Memory B cell (primary cell): ENCODE measurements around the gene SYN1.

ENCODE experiments used
- ATAC-seq: fragments of 150-1000 bp; cut with Tn5 transposase; 2 replicates; pipeline ENCODE4 v1.10.0; 2021; ENCODE audit warnings: low read depth, mild to moderate bottlenecking, moderate library complexity
- DNase-seq, 2 donors: peaks; one replicate each; pipeline ENCODE4 v3.0.0; 2022; ENCODE audit warnings: low spot score in 2 of 2
- H3K27ac Mint-ChIP-seq: one replicate; pipeline ENCODE4 v1.8.0; 2022; ENCODE audit warnings: mild to moderate bottlenecking, moderate library complexity, mixed read lengths
- H3K27me3 Mint-ChIP-seq: one replicate; pipeline ENCODE4 v1.8.0; 2022; ENCODE audit warnings: mixed read lengths
- H3K36me3 Mint-ChIP-seq: one replicate; pipeline ENCODE4 v1.8.0; 2022; ENCODE audit warnings: mild to moderate bottlenecking, mixed read lengths
- H3K4me1 Mint-ChIP-seq: one replicate; pipeline ENCODE4 v1.8.0; 2022; ENCODE audit warnings: mixed read lengths
- H3K4me3 Mint-ChIP-seq: one replicate; pipeline ENCODE4 v1.8.0; 2022; ENCODE audit warnings: mild to moderate bottlenecking, moderate library complexity, mixed read lengths
- H3K9me3 Mint-ChIP-seq: one replicate; pipeline ENCODE4 v1.8.0; 2022; ENCODE audit warnings: mixed read lengths

Gene SYN1

DNA sequence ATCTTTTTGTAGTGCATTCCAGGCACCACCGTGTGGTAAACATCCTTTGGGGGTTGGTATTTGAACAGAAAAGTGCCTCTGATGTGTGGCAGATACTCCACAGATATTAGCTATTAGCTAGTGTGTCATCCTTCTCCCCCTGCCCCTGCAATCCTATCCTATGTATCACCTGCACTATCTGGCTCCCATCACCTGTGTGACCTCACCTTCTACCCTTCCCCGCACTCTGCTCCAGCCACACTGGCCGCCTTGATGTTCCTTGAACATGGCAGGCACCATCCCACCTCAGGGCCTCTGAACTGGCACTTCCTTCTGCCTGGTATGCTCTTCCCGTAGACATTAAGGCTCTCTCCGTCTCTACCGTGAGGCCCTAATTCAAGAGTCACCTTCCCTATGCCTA is 27.0 kb upstream of the SYN1 start:
- DNase-seq (no peak), ATAC-seq (no peak)
- Mint-ChIP-seq H3K36me3 (peaks cover 4% of the 10 kb centered on the region), H3K4me1 (peaks cover 22% of the 10 kb centered on the region), H3K9me3 (no peaks in the 10 kb centered on the region), H3K27ac (no peak overlapping the region), H3K4me3 (no peak overlapping the region), H3K27me3 (no peaks in the 10 kb centered on the region)

DNA sequence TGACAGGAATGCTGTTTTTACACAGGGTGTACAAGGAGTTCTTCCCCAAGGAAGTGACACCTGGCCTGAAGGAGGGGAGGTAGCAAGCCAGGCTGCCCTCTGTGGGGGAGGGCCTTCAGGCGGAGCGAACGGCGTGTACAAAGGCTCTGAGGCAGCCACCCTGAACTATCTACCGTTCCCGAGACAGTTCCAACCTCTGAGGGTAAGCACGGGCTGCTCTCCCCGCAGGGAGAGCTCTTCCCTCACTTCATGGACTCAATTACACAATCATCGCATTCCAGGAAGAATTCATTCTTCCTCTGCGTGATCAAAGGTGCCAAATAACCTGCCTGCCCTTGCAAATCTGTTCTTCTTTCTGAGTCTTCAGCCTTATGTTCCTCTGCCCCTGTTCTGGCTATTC is 25.9 kb upstream of the SYN1 start:
- H3K36me3 Mint-ChIP-seq: peaks cover 11% of the 10 kb centered on the region
- DNase-seq: no peak
- no peaks in the 10 kb centered on the region for H3K27me3 Mint-ChIP-seq
- H3K9me3 Mint-ChIP-seq: no peaks in the 10 kb centered on the region
- no peak overlapping the region for H3K4me3 Mint-ChIP-seq
- no peak overlapping the region for H3K27ac Mint-ChIP-seq
- ATAC-seq: no peak
- H3K4me1 Mint-ChIP-seq: peaks cover 17% of the 10 kb centered on the region

DNA sequence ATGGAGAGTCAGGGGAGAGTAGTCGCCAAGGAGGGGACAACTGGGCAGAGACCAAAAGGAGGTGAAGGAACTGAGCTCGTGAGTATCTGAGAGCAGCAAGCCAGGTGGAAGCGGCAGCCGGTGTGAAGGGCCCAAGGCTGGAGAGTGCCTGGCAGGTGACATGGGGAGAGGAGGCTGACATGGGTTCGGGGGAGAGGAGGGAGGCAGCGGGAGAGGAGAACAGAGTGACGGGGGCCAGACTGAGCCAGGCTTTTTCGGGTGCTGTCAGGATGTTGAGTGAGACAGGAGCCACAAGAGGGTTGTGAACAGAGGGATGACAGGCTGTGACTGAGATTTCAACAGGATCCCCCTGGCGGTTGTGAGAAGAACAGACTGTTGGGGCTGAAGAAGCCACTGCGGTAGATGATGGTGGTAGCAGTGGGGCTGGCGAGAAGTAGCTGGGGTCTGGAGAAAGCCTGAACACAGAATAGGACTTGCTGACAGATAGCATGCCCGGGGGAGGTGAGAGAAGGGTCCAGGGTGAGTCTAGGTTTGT is 25.0 kb upstream of the SYN1 start:
- DNase-seq: no peak
- Mint-ChIP-seq H3K27me3 (no peaks in the 10 kb centered on the region), H3K27ac (peak overlapping the region; percentile 85), H3K9me3 (no peaks in the 10 kb centered on the region), H3K4me3 (no peak overlapping the region), H3K36me3 (peaks cover 19% of the 10 kb centered on the region), H3K4me1 (peaks cover 17% of the 10 kb centered on the region)
- peak; percentile 49 for ATAC-seq

DNA sequence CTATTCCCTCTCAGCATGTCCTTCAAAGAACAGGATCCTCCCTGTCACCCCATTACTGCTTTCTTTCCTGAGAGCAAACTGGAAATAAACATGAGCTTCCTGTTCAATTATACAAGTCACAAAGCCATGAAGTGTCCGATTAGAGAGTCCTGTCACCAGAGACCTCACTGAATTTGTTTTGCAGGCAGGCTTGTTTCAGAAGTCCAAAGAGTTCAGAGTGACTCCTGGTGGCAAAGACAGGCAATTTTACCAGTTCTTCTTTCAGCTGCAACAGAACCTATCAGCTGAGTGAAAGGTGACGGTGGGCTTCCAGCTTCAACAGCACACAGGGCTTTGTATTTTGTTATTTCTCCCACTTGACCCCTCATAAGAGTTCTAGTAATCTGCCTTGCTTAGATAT is 24.3 kb upstream of the SYN1 start:
- DNase-seq (no peak), ATAC-seq (no peak)
- Mint-ChIP-seq H3K9me3 (no peaks in the 10 kb centered on the region), H3K27ac (peak overlapping the region; percentile 85), H3K4me1 (peaks cover 10% of the 10 kb centered on the region), H3K36me3 (peaks cover 23% of the 10 kb centered on the region), H3K4me3 (no peak overlapping the region), H3K27me3 (no peaks in the 10 kb centered on the region)

DNA sequence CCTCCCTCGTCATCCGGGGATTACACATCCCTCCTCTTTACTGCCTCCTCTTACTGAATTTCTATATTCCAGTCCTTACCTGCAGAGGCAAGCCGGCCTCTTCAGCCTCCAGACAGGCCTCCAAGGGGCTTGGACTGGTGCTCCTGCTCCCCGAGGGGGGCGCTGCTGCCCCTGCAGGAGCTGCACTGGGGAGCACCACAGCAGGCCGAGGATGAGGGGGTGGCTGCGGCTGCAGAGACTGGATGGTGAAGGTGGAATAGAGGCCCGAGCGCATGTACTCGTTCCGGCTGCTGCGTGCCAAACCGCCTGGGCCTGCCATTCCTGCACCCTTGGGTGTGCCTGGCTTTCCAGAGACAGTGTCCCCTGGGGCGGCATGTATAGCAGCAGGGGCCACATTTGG is 19.2 kb upstream of the SYN1 start:
- no peak for ATAC-seq
- Mint-ChIP-seq H3K36me3 (peaks cover 29% of the 10 kb centered on the region), H3K27ac (no peak overlapping the region)

DNA sequence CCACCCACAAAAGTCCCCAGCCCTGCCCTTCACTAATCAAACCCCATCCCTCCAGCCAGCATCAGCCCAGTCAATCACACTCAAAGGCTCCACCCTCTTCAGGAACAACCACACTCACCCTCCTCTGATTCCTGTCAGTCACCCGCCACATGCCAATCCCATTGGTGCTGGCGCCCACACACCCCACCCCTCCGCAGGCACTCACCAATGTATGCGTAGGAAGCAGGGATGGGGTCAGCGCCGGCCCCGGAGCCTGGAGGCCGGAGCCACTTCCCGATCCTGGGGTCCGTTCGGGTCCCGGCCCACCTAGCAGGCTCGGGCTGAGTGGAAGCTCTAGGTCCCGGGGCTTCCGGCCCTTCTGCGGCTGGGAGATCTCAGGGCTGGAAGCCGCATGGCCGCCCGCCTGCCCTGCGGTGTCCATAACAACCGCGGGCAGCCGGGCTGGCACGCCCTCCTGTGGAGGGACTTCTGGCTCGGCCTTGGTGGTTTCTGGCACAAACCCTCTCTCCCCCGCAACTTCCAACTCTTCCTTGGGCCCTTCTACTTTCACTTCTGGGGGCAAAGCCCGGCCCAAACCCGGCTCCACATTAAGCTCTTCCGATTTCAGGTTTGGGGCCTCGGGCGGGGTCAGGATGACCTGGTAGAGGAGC is 18.0 kb upstream of the SYN1 start:
- Mint-ChIP-seq H3K9me3 (no peaks in the 10 kb centered on the region), H3K27me3 (no peaks in the 10 kb centered on the region), H3K4me3 (peak overlapping the region; percentile 11), H3K4me1 (no peaks in the 10 kb centered on the region), H3K27ac (no peak overlapping the region), H3K36me3 (peaks cover 29% of the 10 kb centered on the region)
- ATAC-seq (peak; percentile 49), DNase-seq (no peak)

More for the DNA sequence above, 19.2 kb upstream of the SYN1 start:
- no peaks in the 10 kb centered on the region for H3K27me3 Mint-ChIP-seq
- H3K9me3 Mint-ChIP-seq: no peaks in the 10 kb centered on the region
- H3K4me3 Mint-ChIP-seq: no peak overlapping the region
- no peak for DNase-seq
- H3K4me1 Mint-ChIP-seq: no peaks in the 10 kb centered on the region

DNA sequence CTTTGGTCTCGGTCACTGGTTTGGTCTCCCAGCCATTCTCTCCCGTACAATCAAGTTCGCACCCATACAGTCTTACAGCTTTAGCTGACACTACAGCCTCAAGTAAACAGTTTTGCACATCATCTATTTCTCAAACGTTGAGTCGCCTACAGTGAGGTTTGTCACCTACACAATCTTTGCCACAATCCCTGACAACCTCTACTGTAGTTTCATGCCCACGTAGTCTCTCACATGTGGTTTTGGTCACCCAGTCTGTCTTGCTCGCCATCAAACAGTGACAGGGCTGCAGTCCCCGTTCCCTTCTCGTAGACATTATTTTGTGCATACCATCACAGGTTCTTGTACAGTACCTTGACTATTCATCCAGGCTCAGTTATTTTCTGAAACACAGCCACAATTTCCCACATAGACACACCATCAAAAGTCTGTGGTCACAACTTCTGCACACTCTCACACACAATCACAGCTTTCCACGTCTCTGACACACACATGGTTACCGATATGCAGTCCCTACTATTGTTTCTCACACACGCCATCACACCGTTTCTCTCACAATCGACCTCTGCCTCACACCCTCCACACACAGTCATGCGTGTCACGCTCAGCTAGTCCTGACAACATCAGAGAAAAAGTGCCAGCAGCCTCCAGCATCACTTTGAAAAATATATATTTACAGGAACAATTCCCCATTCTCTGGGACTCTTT is 15.4 kb upstream of the SYN1 start:
- no peaks in the 10 kb centered on the region for H3K27me3 Mint-ChIP-seq
- no peak overlapping the region for H3K27ac Mint-ChIP-seq
- H3K9me3 Mint-ChIP-seq: no peaks in the 10 kb centered on the region
- H3K4me3 Mint-ChIP-seq: no peak overlapping the region
- no peak for DNase-seq
- no peak for ATAC-seq
- H3K4me1 Mint-ChIP-seq: peaks cover 3% of the 10 kb centered on the region
- H3K36me3 Mint-ChIP-seq: peaks cover 15% of the 10 kb centered on the region

DNA sequence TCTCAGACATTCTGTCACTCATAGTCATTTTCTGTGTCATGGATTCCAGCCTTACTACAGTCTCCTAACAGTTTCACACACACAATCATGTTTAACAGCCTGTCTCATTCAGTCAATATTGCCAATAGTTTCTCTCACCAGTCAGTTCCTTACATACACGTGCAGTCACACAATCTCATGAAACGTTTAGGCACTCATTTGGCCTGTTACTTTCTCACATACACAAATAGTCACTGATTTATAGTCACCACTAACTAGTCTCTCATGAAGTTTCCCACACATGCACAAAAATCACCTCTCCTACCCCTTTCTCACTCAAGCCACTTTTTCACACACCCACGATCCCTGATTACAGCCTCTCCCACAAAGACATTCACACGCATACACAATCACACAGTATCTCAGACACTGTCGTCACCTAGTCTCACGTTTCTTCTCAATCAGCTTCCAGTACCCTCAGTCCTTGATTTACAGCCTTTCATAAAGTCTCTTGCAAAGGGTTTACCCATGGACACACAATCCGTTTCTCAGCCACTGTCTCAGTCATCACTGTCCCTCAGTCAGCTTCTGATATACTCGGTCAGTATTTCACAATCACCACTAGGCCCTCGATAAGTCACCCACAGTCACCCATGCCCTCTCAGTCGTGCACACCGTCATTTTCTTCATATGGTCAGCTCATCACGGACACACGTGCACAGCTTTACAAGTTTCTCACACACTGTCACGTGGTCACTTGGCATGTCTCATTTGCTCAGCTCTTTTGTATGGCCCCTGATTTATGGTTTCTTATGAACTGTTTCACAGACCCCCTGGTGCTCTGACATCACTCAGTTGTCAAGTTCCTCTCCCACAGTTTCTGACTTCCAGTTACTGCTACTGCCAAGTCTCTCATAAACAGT is 14.3 kb upstream of the SYN1 start:
- Mint-ChIP-seq H3K9me3 (no peaks in the 10 kb centered on the region), H3K27ac (no peak overlapping the region), H3K36me3 (peaks cover 8% of the 10 kb centered on the region), H3K4me1 (peaks cover 7% of the 10 kb centered on the region), H3K27me3 (no peaks in the 10 kb centered on the region), H3K4me3 (no peak overlapping the region)
- ATAC-seq (no peak), DNase-seq (no peak)

DNA sequence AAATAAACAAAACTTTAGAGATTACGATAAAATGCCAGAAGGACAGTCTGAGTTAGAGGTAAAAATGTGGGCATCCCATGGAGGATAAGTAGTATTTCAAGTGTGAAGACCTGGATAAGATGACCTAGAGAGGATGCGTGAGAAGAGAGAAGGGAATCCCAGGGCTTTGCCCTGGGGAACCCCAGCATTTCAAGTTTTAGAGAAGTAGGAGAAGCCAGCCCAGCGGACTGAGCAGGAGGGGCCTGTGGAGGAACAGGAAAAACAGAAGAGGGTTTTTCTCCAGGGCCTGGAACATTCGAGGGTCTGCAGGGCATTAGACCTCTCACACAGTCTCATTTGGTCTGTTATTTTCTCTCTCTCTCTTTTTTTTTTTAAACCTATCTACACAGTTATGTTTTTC is 13.0 kb upstream of the SYN1 start:
- Mint-ChIP-seq H3K27me3 (no peaks in the 10 kb centered on the region), H3K4me1 (peaks cover 7% of the 10 kb centered on the region), H3K9me3 (no peaks in the 10 kb centered on the region)

DNA sequence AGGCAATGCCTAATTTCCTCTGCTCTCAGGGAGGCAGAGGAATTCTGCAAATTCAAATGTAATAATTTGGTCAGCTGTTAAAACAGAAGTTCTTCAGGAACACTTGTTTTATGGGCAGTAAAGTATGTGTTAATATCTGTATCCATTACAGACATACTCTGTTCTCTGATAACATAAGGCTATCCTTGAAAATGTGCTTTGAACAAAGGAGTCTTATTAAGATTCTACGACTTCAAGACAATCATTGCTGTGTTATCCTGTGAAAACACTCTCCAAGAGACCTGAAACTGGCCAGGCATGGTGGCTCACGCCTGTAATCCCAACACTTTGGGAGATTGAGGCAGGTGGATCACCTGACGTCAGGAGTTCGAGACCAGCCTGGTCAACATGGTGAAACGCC is 12.0 kb upstream of the SYN1 start:
- Mint-ChIP-seq H3K27me3 (no peaks in the 10 kb centered on the region), H3K36me3 (peaks cover 1% of the 10 kb centered on the region), H3K4me3 (no peak overlapping the region), H3K9me3 (no peaks in the 10 kb centered on the region), H3K4me1 (peaks cover 7% of the 10 kb centered on the region), H3K27ac (no peak overlapping the region)
- DNase-seq (no peak), ATAC-seq (no peak)

More for the DNA sequence above, 13.0 kb upstream of the SYN1 start:
- peak overlapping the region; percentile 18 for H3K27ac Mint-ChIP-seq
- ATAC-seq: no peak
- no peak overlapping the region for H3K4me3 Mint-ChIP-seq
- no peak for DNase-seq
- peaks cover 8% of the 10 kb centered on the region for H3K36me3 Mint-ChIP-seq

DNA sequence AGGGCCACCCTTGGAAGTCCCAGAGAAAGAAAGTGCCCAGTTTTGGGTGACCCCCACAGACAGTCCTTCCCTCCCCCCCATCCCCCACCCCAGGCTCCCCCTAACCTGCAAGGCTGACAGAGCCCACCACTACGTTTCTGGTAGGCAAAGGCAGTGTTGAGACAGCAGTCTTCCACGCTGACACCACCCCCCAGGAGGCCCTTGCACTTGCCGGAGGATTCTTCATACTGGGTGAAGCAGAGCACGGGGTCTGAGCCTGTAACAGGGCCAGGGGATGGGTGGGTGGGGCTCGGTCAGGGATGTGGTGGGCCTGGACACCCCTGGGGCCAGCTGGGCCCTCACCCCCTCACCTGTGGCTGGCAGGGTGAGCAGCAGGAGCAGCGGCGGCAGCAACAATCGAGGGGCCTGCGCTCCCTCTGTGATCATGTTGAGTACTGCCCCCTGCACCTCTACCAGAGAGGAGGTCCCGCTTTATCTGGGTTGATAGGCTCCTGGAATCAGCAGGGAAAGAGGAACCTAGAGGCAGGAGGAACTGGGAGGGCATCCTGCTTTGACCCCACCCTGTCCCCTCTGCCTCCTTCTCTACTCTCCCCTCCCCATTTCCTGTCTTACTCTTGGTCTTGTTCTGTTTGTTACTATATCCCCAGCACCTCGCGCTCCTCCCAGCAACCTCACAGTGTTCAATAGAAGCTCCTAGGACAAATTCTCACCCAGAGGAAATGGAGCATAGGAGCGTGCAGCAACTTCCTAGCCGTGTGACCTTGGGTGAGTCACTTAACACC is 10.0 kb upstream of the SYN1 start, which contains the start of gene CFP:
Gene CFP (minus strand): TSS at position 512 of the 782 bp plus-strand sequence. CDS start 86 bp downstream, at position 426.
- H3K27ac Mint-ChIP-seq: no peak within 1 kb of the TSS
- peaks cover 2% of the 10 kb centered on the region for H3K36me3 Mint-ChIP-seq
- no peak for ATAC-seq

DNA sequence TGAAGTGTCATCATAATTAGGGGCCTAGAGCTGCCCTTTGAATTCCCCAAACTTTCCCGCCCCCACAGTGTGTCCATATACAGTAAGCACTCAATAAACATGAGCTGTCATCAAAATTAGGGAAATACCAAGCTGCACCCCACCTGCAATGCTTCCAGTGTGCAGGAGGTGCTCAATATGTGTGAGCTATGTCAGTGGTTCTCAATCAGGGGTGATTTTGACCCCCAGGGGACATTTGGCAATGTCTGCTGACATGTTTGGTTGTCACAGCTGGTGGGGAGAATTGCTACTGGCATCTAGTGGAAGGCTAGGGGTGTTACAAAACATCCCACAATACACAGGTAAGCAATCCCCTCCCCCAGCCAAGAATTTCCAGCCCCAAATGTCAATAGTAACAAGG is 9.3 kb upstream of the SYN1 start:
- H3K27ac Mint-ChIP-seq: no peak overlapping the region
- H3K27me3 Mint-ChIP-seq: peaks cover 5% of the 10 kb centered on the region
- H3K4me3 Mint-ChIP-seq: no peak overlapping the region
- H3K9me3 Mint-ChIP-seq: no peaks in the 10 kb centered on the region
- no peak for DNase-seq
- H3K4me1 Mint-ChIP-seq: peaks cover 7% of the 10 kb centered on the region
- peaks cover 2% of the 10 kb centered on the region for H3K36me3 Mint-ChIP-seq
- peak; percentile 46 for ATAC-seq

More for the DNA sequence above, 10.0 kb upstream of the SYN1 start, which contains the start of gene CFP:
- no peak within 1 kb of the TSS for H3K4me3 Mint-ChIP-seq
- H3K27me3 Mint-ChIP-seq: peaks cover 5% of the 10 kb centered on the region
- peaks cover 7% of the 10 kb centered on the region for H3K4me1 Mint-ChIP-seq
- H3K9me3 Mint-ChIP-seq: no peaks in the 10 kb centered on the region
- DNase-seq: no peak

DNA sequence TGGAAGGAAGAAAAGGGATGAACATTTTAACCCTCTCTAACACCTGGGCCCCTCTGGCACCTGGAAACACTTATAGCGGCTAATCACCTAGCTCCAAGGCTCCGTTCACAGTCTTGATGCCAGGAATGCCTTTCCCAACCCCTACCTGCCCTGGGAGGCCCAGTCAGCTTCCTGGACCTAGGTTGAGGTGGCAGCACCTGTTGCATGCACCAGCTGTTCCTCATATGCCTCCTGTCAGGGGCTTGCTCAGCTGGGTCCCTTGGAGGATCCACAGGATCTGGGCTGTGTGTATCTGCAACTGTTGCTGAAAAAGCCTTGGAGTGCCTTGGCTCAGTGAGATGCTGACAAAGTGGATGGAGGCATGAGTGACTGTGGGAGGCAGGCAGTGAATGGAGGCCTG is 5.7 kb upstream of the SYN1 start:
- DNase-seq: no peak
- Mint-ChIP-seq H3K27me3 (peaks cover 20% of the 10 kb centered on the region), H3K4me3 (no peak overlapping the region), H3K36me3 (peaks cover 2% of the 10 kb centered on the region), H3K4me1 (peaks cover 7% of the 10 kb centered on the region), H3K9me3 (no peaks in the 10 kb centered on the region), H3K27ac (no peak overlapping the region)
- no peak for ATAC-seq
